ENCODE results near the gene HESX1.

Gene HESX1

DNA sequence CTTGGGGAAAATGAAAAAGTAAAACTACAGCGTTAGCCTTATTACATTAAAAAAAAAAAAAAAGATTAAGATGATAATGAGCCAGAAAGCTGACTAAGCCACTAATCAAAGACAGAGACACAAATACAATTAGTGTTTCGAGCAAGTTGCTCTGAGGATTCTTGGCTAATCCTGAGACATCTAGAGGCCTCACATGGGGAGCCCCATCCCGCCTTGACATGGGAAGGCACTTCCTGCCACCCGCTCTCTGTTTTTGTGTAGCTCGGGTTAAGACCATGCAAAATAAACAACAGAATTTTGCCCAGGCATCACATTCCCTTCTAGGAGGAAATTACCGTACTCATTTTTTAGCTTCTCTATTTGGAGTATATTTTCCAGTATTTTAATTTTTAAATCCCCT is 15.3 kb downstream of the HESX1 start:
- Histone ChIP-seq H3K4me1 (no peaks in the 10 kb centered on the region), H3K9me3 (no peaks in the 10 kb centered on the region), H3K27me3 (ENCODE audit: low read depth) (no peaks in the 10 kb centered on the region; the same call in 1 of the 2 replicates), H3K4me3 (no peak overlapping the region), H3K36me3 (replicated peaks) (no peaks in the 10 kb centered on the region)
- in situ Hi-C loops (cut with MboI; ENCODE audit: low sequenced_read_pairs), result no loop called here
- DNase-seq (ENCODE audit: low spot score in 2 of 2), result no peak

DNA sequence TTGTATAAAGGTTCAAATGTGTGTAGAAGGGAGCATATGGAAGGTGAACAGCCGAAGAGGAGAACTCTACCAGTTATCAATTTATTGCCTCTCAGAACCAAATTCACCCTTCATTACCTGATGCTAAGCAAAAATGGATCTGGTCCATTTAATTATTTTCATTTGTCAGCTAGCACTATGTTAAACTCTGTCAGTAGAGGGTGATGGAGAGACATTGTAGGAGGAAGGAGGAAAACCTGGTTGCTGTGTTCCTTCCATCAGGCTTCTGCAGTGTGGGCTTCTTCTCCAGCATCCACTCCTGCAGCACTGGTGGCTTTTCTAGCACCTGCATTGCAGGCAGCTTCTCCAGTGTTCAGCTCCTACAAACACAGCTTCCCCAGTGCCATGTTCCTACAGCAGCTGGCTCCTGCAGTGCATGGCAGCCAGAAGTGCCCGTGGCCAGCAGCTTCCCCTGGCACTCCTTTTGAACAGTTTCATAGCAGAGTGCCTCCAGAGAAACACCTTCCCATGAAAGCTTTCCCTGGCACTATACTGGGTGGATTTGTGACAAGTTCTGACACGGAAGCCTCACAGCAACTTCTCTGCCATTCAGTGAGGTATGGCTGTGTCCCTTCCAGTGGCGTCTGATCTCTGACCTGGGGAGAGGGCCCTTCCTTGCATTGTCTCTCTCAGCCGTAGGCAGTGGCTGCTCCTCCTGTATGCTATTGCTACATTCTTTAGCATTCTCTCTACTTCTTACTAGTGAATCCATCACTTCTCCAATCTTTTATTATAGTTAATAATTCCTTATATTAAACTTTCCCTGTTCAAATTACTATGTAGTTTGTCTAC is 20.0 kb downstream of the HESX1 start:
- Histone ChIP-seq H3K27me3 (ENCODE audit: low read depth) (peaks cover 10% of the 10 kb centered on the region), H3K4me1 (no peaks in the 10 kb centered on the region), H3K9me3 (no peaks in the 10 kb centered on the region), H3K4me3 (no peak overlapping the region), H3K36me3 (replicated peaks) (no peaks in the 10 kb centered on the region)
- in situ Hi-C loops (cut with MboI; ENCODE audit: low sequenced_read_pairs), result no loop called here
- no peak for DNase-seq (ENCODE audit: low spot score in 2 of 2)

DNA sequence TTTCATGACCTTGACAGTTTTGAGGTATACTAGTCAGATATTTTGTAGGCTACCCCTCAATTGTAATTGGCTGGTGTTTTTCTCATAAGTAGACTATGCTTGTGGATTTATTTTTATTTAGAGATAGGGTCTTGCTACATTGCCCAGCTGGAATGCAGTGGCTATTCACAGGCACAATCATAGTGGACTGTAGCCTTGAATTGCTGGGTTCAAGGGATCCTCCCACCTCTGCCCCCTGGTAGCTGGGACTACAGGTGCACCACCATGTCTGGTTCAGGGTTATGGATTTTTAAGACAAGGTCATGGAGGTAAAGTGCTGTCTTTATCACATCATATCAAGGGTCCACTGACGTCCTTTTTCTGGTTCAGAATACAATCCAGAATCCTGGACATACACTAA is 23.7 kb downstream of the HESX1 start:
- in situ Hi-C loops (cut with MboI; ENCODE audit: low sequenced_read_pairs), result no loop called here
- H3K27me3 ChIP-seq (ENCODE audit: low read depth), result peaks cover 10% of the 10 kb centered on the region
- no peak for DNase-seq (ENCODE audit: low spot score in 2 of 2)
- H3K36me3 ChIP-seq (replicated peaks), result no peaks in the 10 kb centered on the region
- H3K4me1 ChIP-seq, result no peaks in the 10 kb centered on the region
- no peak overlapping the region for H3K4me3 ChIP-seq
- H3K9me3 ChIP-seq, result no peaks in the 10 kb centered on the region

DNA sequence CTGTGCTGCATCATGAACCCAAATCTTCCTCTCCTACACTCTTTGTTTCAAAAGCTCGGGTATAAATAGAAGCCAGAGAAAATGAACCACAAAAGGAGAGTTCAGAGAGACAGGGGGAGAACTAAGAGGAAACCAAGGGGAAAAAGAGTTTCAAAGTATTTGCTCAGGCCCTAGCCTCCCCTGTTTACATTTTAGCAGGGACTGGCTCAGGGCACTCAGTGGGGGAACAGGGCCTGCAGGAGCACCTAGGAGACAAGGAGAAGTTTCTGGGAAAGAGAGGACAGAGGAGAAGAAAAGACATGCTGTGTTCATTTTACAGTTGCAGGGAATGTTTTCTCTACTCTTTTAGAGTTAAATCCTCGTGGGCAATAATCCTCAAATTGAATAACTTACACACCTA is 26.1 kb downstream of the HESX1 start:
- Histone ChIP-seq H3K27me3 (ENCODE audit: low read depth) (peaks cover 4% of the 10 kb centered on the region), H3K9me3 (no peaks in the 10 kb centered on the region), H3K4me3 (no peak overlapping the region), H3K36me3 (replicated peaks) (no peaks in the 10 kb centered on the region), H3K4me1 (peaks cover 8% of the 10 kb centered on the region)
- DNase-seq (ENCODE audit: low spot score in 2 of 2), result no peak
- in situ Hi-C loops (cut with MboI; ENCODE audit: low sequenced_read_pairs), result no loop called here

DNA sequence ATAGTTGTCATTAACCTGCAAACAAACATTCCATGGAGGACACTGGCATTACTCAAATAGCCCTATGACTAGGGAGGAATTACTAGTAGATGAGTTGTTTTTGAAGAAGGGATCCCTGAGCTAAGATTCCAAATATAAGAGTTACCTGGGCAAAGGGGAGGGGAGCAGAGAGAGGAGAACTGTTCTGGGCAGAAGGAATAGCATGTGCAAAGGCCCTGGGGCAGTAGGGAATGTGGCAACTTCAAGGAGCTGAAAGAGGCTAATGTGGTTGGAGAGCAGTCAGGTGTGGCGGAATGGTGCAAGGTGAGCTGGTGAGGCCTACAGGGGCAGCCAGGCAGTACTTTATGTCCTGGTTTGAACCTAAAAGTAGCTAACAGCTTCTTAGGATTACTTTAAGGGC is 28.8 kb downstream of the HESX1 start:
- no peak for DNase-seq (ENCODE audit: low spot score in 2 of 2)
- in situ Hi-C loops (cut with MboI; ENCODE audit: low sequenced_read_pairs), result no loop called here
- peaks cover 8% of the 10 kb centered on the region for H3K4me1 ChIP-seq
- H3K27me3 ChIP-seq (ENCODE audit: low read depth), result no peaks in the 10 kb centered on the region
- H3K9me3 ChIP-seq, result no peaks in the 10 kb centered on the region
- no peak overlapping the region for H3K4me3 ChIP-seq
- no peaks in the 10 kb centered on the region for H3K36me3 ChIP-seq (replicated peaks)

DNA sequence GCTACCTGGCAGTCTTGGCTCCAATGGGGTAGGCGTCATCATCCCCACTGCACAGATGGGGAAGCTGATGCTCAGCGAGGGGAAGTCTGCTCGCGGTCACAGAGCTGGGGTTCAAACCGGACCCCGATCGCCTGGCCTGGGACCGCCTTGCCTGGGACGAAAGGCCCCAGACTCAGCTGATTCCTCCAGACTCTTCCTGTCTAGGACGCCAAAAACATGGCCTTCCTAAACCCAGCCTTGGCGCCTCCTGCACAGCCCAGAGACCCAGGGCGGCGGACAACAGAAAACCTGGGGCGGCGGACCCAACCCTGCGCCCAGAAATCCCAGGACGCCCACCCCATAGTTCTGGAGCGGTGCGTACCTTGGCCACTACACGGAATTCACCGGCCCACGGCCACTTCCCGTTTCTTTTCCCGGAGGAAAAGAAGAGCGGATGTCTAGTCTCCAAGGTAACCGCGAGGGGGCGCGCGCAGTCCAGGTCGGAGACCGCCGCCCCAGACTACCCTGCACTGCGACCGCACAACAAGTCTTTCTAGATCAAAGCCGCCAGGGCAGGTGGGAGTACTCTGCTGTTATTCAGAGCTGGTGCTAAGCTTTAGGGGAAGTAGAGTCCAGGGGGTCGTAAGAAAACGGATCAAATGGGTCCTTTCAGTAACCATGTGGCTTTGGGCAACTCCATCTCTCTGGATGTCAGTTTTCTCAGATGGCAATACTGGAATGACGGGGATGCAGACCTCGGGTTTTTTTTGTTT is 29.7 kb downstream of the HESX1 start:
- DNase-seq (ENCODE audit: low spot score in 2 of 2), result peak; percentile 71 to 92
- H3K36me3 ChIP-seq (replicated peaks), result no peaks in the 10 kb centered on the region
- no peaks in the 10 kb centered on the region for H3K9me3 ChIP-seq
- peak overlapping the region; percentile 41 for H3K4me3 ChIP-seq
- in situ Hi-C loops (cut with MboI; ENCODE audit: low sequenced_read_pairs), result no loop called here
- H3K27me3 ChIP-seq (ENCODE audit: low read depth), result no peaks in the 10 kb centered on the region
- H3K4me1 ChIP-seq, result peaks cover 11% of the 10 kb centered on the region

DNA sequence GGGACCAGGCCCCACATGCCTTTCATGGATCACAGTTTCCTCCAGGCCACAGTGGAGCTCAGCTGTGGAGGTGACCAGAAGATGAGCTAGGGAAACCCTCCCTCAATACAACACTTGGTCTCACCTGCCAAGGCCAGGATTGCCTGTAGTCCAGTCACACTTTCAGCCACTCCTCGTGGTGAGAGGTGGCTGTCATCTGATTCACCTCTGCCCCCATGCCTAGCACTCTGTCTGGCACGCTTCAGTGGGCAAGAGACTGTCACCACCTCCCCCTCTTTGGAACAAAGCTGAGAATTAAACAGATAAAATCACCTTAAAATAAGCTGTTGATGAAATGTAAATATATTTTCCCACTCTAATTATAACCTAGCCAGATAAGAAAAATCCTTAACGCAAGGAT is 30.7 kb downstream of the HESX1 start:
- H3K27me3 ChIP-seq (ENCODE audit: low read depth), result no peaks in the 10 kb centered on the region
- in situ Hi-C loops (cut with MboI; ENCODE audit: low sequenced_read_pairs), result no loop called here

DNA sequence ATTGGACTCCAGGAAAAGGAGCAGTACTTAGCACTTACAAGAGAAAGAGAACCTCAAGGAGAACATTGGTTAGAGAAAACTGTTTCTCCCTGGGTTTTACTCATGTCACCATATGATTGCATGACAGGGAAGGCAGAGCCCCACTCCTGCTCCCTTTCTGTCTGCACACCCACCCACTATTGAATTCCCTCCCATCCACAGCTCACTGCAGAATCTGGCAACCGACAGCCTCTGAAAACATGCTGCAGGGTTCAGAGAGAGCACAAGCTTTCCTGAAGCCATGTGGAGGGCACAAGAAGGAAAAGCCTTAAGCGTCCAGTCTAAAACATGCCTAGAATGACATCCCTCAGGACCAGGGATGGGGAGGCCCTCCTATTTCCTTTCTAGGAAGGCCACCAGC is 31.6 kb downstream of the HESX1 start:
- DNase-seq (ENCODE audit: low spot score in 2 of 2), result no peak
- H3K4me3 ChIP-seq, result no peak overlapping the region
- peaks cover 15% of the 10 kb centered on the region for H3K4me1 ChIP-seq
- no peaks in the 10 kb centered on the region for H3K9me3 ChIP-seq
- H3K36me3 ChIP-seq (replicated peaks), result no peaks in the 10 kb centered on the region
- no peaks in the 10 kb centered on the region for H3K27me3 ChIP-seq (ENCODE audit: low read depth)
- in situ Hi-C loops (cut with MboI; ENCODE audit: low sequenced_read_pairs), result no loop called here

More for the DNA sequence above, 30.7 kb downstream of the HESX1 start:
- Histone ChIP-seq H3K4me1 (peaks cover 14% of the 10 kb centered on the region), H3K36me3 (replicated peaks) (no peaks in the 10 kb centered on the region), H3K9me3 (no peaks in the 10 kb centered on the region), H3K4me3 (no peak overlapping the region)
- no peak for DNase-seq (ENCODE audit: low spot score in 2 of 2)

DNA sequence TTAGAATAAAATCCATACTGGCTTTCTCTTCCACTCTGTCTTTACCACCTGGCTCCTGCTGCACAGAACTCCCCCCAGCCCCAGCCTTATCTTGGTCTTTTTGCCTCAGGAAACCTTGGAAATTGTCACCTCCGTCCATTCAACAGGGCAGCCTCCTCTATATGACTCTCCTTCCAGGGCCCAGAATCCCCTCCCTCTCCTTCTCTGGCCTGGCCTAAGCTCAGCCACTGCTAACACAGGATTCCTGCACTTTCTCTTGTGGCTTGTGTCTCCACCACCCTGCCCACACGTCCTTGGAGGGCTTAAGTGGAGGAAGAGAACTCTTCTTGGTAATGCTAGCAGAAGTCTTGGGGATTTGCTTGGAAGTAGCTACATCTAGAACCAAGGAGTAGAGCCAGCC is 33.1 kb downstream of the HESX1 start:
- Histone ChIP-seq H3K4me3 (no peak overlapping the region), H3K36me3 (replicated peaks) (no peaks in the 10 kb centered on the region), H3K4me1 (peaks cover 15% of the 10 kb centered on the region), H3K27me3 (ENCODE audit: low read depth) (no peaks in the 10 kb centered on the region), H3K9me3 (no peaks in the 10 kb centered on the region)
- in situ Hi-C loops (cut with MboI; ENCODE audit: low sequenced_read_pairs), result no loop called here
- DNase-seq (ENCODE audit: low spot score in 2 of 2), result no peak

DNA sequence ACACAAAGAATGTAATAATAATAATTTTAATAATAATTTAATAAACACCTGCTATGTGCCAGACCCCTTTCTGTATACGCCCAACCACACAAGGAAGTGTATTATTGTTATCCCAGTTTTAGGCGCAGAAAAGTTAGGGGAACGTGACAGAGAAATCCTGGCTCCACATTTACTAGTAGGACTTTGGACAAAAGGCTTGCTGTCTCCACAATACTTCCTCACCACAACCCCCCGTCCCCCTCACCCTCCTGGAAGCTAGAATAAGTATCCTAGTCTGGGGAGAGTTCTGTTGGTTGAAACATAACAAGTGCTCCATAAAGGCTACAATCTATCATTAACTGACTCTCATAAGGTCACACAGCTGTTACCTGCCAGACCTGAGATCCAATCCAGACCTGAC is 34.1 kb downstream of the HESX1 start:
- DNase-seq (ENCODE audit: low spot score in 2 of 2), result no peak
- no peak overlapping the region for H3K4me3 ChIP-seq

DNA sequence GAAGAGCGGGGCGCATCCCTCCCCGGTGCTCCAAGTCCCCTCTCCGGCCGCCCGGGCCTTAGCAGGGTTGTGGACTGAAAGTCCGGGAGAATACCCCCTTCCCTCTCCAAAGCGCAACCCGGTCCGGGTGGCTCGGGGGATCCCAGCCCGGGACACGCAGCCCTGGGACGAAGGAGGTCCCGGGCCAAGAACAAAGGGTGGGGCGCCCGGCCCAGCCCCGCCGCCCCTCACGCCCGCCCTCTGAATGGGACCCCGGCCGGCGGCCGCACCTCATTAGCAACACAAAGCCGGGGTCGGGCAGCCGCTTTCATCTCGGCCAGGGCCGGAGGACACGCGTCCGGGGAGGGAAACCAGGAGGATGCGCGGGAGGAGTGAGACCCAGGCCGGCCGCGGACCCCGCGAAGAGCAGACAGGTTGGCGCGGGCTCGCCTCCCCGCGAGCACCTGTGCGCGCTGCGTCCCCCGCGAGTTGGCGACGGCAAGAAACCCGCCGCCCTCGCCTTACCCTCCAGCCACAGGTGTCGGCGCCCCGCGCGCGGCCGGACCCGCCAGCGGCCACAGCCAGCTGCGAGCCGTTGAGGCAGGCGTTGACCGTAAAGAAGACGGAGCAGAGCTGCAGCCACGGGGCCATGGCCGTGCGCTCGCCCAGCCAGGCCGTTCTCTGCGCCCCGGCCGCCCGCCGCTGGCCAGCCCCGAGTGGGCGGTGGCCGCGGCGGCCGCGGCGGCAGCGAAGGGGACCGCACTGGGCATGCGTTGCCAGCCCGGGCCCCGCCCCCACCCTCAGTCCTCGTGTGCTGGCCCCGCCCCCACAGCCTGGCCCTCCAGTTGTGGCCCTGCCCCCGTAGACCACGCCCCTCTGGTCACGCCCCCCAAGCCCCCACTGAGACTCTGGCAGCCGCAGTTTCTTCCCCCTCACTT is 34.9 kb downstream of the HESX1 start, which contains the start of gene IL17RD:
Gene IL17RD, minus strand, starts transcription at position 697 of the 917 bp plus-strand sequence. Its CDS starts 67 bp downstream, at position 630.
- in situ Hi-C loops (cut with MboI; ENCODE audit: low sequenced_read_pairs), result no loop called here
- H3K27me3 ChIP-seq (ENCODE audit: low read depth), result no peaks in the 10 kb centered on the region
- H3K4me1 ChIP-seq, result peaks cover 22% of the 10 kb centered on the region
- H3K36me3 ChIP-seq (replicated peaks), result no peaks in the 10 kb centered on the region
- peak; percentile 81 to 92 for DNase-seq (ENCODE audit: low spot score in 2 of 2)
- H3K9me3 ChIP-seq, result no peaks in the 10 kb centered on the region
- peak within 1 kb of the TSS; percentile 56 for H3K4me3 ChIP-seq

More for the DNA sequence above, 34.1 kb downstream of the HESX1 start:
- Histone ChIP-seq H3K36me3 (replicated peaks) (no peaks in the 10 kb centered on the region), H3K4me1 (peaks cover 22% of the 10 kb centered on the region), H3K9me3 (no peaks in the 10 kb centered on the region), H3K27me3 (ENCODE audit: low read depth) (no peaks in the 10 kb centered on the region)
- in situ Hi-C loops (cut with MboI; ENCODE audit: low sequenced_read_pairs), result no loop called here

DNA sequence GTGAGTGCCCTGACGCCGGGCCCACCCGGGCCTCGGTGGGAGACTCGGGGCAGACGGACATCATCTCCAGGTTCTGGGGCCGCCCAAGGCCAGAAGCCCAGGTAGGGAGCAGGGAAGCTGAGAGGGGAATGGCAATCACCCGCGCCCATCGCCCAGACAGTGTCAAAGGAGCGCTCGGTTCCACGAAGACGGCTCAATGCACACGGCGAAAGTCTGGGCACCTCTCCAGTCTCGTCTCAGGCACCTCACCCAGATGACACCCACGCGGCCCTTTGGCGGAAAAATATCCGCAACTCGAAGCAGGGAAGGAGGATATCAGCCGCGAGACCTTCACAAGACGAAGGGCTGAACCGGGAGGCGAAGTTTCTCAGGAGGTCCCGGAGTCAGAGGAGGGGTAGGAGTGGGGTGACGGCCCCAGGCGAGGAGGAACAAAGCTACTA is 35.5 kb downstream of the HESX1 start:
- peaks cover 17% of the 10 kb centered on the region for H3K4me1 ChIP-seq
- H3K9me3 ChIP-seq, result no peaks in the 10 kb centered on the region
- H3K36me3 ChIP-seq (replicated peaks), result no peaks in the 10 kb centered on the region
- in situ Hi-C loops (cut with MboI; ENCODE audit: low sequenced_read_pairs), result no loop called here
- H3K27me3 ChIP-seq (ENCODE audit: low read depth), result no peaks in the 10 kb centered on the region
- DNase-seq (ENCODE audit: low spot score in 2 of 2), result peak in 1 of 2 experiments; percentile 30
- H3K4me3 ChIP-seq, result peak overlapping the region; percentile 56

DNA sequence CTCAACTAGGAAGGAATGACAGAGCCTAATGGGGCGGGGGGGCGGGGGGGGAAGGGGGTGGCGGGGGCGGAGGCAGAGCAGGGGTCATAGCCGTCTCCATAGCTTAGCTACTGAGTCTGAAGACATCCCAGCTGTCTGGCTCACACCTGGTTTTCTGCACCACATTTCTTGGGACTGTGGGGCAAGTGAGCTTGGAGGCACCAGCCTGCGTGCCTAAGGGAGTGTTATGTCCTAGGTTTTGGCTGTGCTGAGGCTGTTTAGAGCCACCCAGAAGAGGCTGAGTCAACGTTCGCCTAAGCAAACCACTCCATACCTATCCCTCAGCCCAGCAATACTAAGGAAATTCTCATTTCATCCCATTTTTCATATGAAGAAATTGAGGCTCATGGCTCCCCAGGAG is 36.0 kb downstream of the HESX1 start:
- H3K27me3 ChIP-seq (ENCODE audit: low read depth), result no peaks in the 10 kb centered on the region
- in situ Hi-C loops (cut with MboI; ENCODE audit: low sequenced_read_pairs), result no loop called here

More for the DNA sequence above, 36.0 kb downstream of the HESX1 start:
- DNase-seq (ENCODE audit: low spot score in 2 of 2), result no peak
- Histone ChIP-seq H3K4me3 (no peak overlapping the region), H3K9me3 (no peaks in the 10 kb centered on the region), H3K36me3 (replicated peaks) (no peaks in the 10 kb centered on the region), H3K4me1 (peaks cover 17% of the 10 kb centered on the region)

All from HAP-1 (cell line).